ENCODE results near the gene CREBL2.
"Not testable (repeated sequence)": the region's sequence is repeated elsewhere in the genome, so short reads cannot be mapped to it uniquely, and the experiment has no call there.

The CREBL2 gene

GRCh38 chr12:12563290-12563928 is 48.3 kb upstream of the CREBL2 start:
- H3K4me2 ChIP-seq (ENCODE audit: low read length), result peak overlapping the region; percentile 67
- no peak for TF ChIP-seq EZH2phosphoT487 (IDR thresholded peaks at IDR 0.05; ENCODE audit: borderline replicate concordance, low read length)
- TF ChIP-seq, protein P1, sequence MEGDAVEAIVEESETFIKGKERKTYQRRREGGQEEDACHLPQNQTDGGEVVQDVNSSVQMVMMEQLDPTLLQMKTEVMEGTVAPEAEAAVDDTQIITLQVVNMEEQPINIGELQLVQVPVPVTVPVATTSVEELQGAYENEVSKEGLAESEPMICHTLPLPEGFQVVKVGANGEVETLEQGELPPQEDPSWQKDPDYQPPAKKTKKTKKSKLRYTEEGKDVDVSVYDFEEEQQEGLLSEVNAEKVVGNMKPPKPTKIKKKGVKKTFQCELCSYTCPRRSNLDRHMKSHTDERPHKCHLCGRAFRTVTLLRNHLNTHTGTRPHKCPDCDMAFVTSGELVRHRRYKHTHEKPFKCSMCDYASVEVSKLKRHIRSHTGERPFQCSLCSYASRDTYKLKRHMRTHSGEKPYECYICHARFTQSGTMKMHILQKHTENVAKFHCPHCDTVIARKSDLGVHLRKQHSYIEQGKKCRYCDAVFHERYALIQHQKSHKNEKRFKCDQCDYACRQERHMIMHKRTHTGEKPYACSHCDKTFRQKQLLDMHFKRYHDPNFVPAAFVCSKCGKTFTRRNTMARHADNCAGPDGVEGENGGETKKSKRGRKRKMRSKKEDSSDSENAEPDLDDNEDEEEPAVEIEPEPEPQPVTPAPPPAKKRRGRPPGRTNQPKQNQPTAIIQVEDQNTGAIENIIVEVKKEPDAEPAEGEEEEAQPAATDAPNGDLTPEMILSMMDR (IDR thresholded peaks at IDR 0.05; ENCODE audit: low read depth, low read length, poor library complexity, severe bottlenecking), result no peak
- H3K27ac ChIP-seq (ENCODE audit: low read depth, low read length), result no peak overlapping the region
- H3K36me3 ChIP-seq (ENCODE audit: control insufficient read depth, low read length), result no peaks in the 10 kb centered on the region
- no peaks in the 10 kb centered on the region for H3K9me2 ChIP-seq (replicated peaks; ENCODE audit: control insufficient read depth, low read length)
- H3K4me1 ChIP-seq (ENCODE audit: control insufficient read depth, low read length), result peaks cover 23% of the 10 kb centered on the region
- H3K4me3 ChIP-seq (ENCODE audit: low read length), result peak overlapping the region; percentile 71
- H3F3A ChIP-seq (ENCODE audit: control insufficient read depth, insufficient read depth), result peaks cover 21% of the 10 kb centered on the region
- H3K27me3 ChIP-seq (ENCODE audit: control insufficient read depth, low read length), result peaks cover 37% of the 10 kb centered on the region
- H4K20me1 ChIP-seq (ENCODE audit: control insufficient read depth, insufficient read depth, low read depth, low read length), result 0 out of 2 replicates have a peak, but pooled peaks cover 4% of the 10 kb centered on the region
- H3K79me2 ChIP-seq (ENCODE audit: control insufficient read depth, low read length), result no peaks in the 10 kb centered on the region
- no peaks in the 10 kb centered on the region for H3K9me3 ChIP-seq (ENCODE audit: control insufficient read depth, insufficient read depth, low read length)

DNA sequence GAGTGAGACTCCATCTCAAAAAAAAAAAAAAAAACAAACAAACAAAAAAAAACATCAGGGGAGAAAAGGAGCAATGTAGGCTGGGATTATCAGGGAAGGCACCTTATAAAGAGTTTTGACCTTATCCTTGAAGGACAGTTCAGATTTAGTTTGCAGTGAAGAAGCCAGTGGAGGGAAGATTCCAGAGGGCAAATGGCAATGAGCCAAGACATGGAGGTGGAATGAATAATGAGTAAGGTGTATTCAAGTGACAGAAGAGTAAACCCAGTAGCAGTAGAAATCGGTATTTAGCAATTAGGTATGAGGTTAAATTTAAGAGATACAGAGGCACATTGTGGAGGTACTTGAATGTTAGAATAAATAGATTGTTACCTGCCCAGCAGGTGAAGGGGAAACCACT is 46.8 kb upstream of the CREBL2 start:
- 0 out of 2 replicates have a peak, but pooled peaks cover 4% of the 10 kb centered on the region for H4K20me1 ChIP-seq (ENCODE audit: control insufficient read depth, insufficient read depth, low read depth, low read length)
- TF ChIP-seq, protein P1 (IDR thresholded peaks at IDR 0.05; ENCODE audit: low read depth, low read length, poor library complexity, severe bottlenecking), result no peak
- TF ChIP-seq EZH2phosphoT487 (IDR thresholded peaks at IDR 0.05; ENCODE audit: borderline replicate concordance, low read length), result no peak
- no peak overlapping the region for H3K4me2 ChIP-seq (ENCODE audit: low read length)
- H3K36me3 ChIP-seq (ENCODE audit: control insufficient read depth, low read length), result no peaks in the 10 kb centered on the region
- H3K27me3 ChIP-seq (ENCODE audit: control insufficient read depth, low read length), result peaks cover 32% of the 10 kb centered on the region
- H3K27ac ChIP-seq (ENCODE audit: low read depth, low read length), result no peak overlapping the region
- H3F3A ChIP-seq (ENCODE audit: control insufficient read depth, insufficient read depth), result peaks cover 21% of the 10 kb centered on the region
- no peak overlapping the region for H3K4me3 ChIP-seq (ENCODE audit: low read length)
- H3K9me2 ChIP-seq (replicated peaks; ENCODE audit: control insufficient read depth, low read length), result no peaks in the 10 kb centered on the region
- peaks cover 23% of the 10 kb centered on the region for H3K4me1 ChIP-seq (ENCODE audit: control insufficient read depth, low read length)
- H3K9me3 ChIP-seq (ENCODE audit: control insufficient read depth, insufficient read depth, low read length), result no peaks in the 10 kb centered on the region
- no peaks in the 10 kb centered on the region for H3K79me2 ChIP-seq (ENCODE audit: control insufficient read depth, low read length)

- H3K79me2 ChIP-seq (ENCODE audit: control insufficient read depth, low read length); H3K9me2 ChIP-seq (replicated peaks; ENCODE audit: control insufficient read depth, low read length); H3K4me2 ChIP-seq (ENCODE audit: low read length); H3K36me3 ChIP-seq (ENCODE audit: control insufficient read depth, low read length); H3K9me3 ChIP-seq (ENCODE audit: control insufficient read depth, insufficient read depth, low read length); H3K27ac ChIP-seq (ENCODE audit: low read depth, low read length); H3K4me3 ChIP-seq (ENCODE audit: low read length); H4K20me1 ChIP-seq (ENCODE audit: control insufficient read depth, insufficient read depth, low read depth, low read length): not testable (repeated sequence)
- H3F3A ChIP-seq (ENCODE audit: control insufficient read depth, insufficient read depth), result peaks cover 14% of the 10 kb centered on the region
- H3K4me1 ChIP-seq (ENCODE audit: control insufficient read depth, low read length), result peaks cover 17% of the 10 kb centered on the region
- H3K27me3 ChIP-seq (ENCODE audit: control insufficient read depth, low read length), result peaks cover 21% of the 10 kb centered on the region
These were observed 45.7 kb upstream of the CREBL2 start for GRCh38 chr12:12565971-12566370.

DNA sequence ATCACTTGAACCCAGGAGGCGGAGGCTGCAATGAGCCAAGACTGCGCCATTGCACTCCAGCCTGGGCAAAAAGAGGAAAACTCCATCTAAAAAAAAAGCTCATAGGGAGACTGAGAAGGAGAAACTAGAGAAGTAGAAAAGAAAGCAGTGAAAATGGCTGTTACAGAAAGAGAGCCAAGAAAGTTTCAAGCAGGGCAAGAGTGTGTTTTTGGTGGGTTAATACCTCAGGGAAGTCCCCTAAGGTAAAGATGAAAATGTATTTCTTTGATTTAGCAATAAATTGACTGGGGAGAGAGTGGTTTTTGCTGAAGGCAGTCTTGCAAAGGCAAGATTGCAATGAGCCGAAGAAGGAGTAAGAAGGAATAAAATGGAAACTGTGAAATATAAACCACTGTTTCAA is 39.0 kb upstream of the CREBL2 start:
- peaks cover 3% of the 10 kb centered on the region for H3K27me3 ChIP-seq (ENCODE audit: control insufficient read depth, low read length)

More for the DNA sequence above, 39.0 kb upstream of the CREBL2 start:
- no peaks in the 10 kb centered on the region for H3K79me2 ChIP-seq (ENCODE audit: control insufficient read depth, low read length)
- no peaks in the 10 kb centered on the region for H3K9me2 ChIP-seq (replicated peaks; ENCODE audit: control insufficient read depth, low read length)
- H4K20me1 ChIP-seq (ENCODE audit: control insufficient read depth, insufficient read depth, low read depth, low read length), result no peaks in the 10 kb centered on the region
- no peak overlapping the region for H3K4me2 ChIP-seq (ENCODE audit: low read length)
- H3F3A ChIP-seq (ENCODE audit: control insufficient read depth, insufficient read depth), result no peaks in the 10 kb centered on the region
- no peaks in the 10 kb centered on the region for H3K36me3 ChIP-seq (ENCODE audit: control insufficient read depth, low read length)
- no peak overlapping the region for H3K4me3 ChIP-seq (ENCODE audit: low read length)
- H3K9me3 ChIP-seq (ENCODE audit: control insufficient read depth, insufficient read depth, low read length), result no peaks in the 10 kb centered on the region
- TF ChIP-seq, protein P1 (IDR thresholded peaks at IDR 0.05; ENCODE audit: low read depth, low read length, poor library complexity, severe bottlenecking), result no peak
- TF ChIP-seq EZH2phosphoT487 (IDR thresholded peaks at IDR 0.05; ENCODE audit: borderline replicate concordance, low read length), result no peak
- no peaks in the 10 kb centered on the region for H3K4me1 ChIP-seq (ENCODE audit: control insufficient read depth, low read length)
- no peak overlapping the region for H3K27ac ChIP-seq (ENCODE audit: low read depth, low read length)

All from DOHH2 (cell line).